Hematopoietic multipotent progenitor cell (in vitro differentiated cells): Measurements from ENCODE around the gene LYPD6B. TPM values are rescaled to one million over a fixed set of nuclear protein-coding genes. Genes with fewer than 3 reads are reported as not detected.
A peak's percentile ranks its signal among the peaks of the same experiment; 100 is the strongest.

Experiments used
- DNase-seq, 3 donors: peaks; one replicate each; pipeline ENCODE4 v3.0.0-alpha.2; 2011 to 2015; ENCODE audit warnings: low read depth in 2 of 3, low spot score in 2 of 3
- total RNA-seq: library from RNA; depleted of rRNA; stranded (reverse); fragments of >200 nt; gene quantifications from one replicate; pipeline ENCODE4 v1.2.3, GENCODE V29; 2012

Gene LYPD6B
- total RNA-seq, 1 donor: 0.81 TPM

GRCh38 chr2:149155196-149155969 is 116.9 kb downstream of the LYPD6B start:
- DNase-seq: no peak

GRCh38 chr2:149155988-149156387 is 117.5 kb downstream of the LYPD6B start:
- DNase-seq: no peak

GRCh38 chr2:149156971-149157740 is 118.7 kb downstream of the LYPD6B start:
- no peak for DNase-seq

GRCh38 chr2:149158957-149159356 is 120.5 kb downstream of the LYPD6B start:
- DNase-seq: no peak

GRCh38 chr2:149160195-149160594 is 121.7 kb downstream of the LYPD6B start:
- DNase-seq: no peak

GRCh38 chr2:149160701-149161217 is 122.3 kb downstream of the LYPD6B start:
- peak in 2 of 3 donors; percentile 14 to 57 for DNase-seq

GRCh38 chr2:149161481-149162225 is 123.2 kb downstream of the LYPD6B start:
- peak in 2 of 3 donors; percentile 17 to 61 for DNase-seq

- no peak for DNase-seq
These were observed 125.8 kb downstream of the LYPD6B start for GRCh38 chr2:149164296-149164695.

- no peak for DNase-seq
These were observed 126.3 kb downstream of the LYPD6B start for GRCh38 chr2:149164827-149165226.

GRCh38 chr2:149167001-149167780 is 128.7 kb downstream of the LYPD6B start:
- DNase-seq: peak in 2 of 3 donors; percentile 33 to 56

GRCh38 chr2:149167941-149168340 is 129.4 kb downstream of the LYPD6B start:
- no peak for DNase-seq

- no peak for DNase-seq
These were observed 131.2 kb downstream of the LYPD6B start for GRCh38 chr2:149169656-149170055.

GRCh38 chr2:149170156-149170555 is 131.7 kb downstream of the LYPD6B start:
- DNase-seq: no peak

GRCh38 chr2:149170911-149171310 is 132.4 kb downstream of the LYPD6B start:
- DNase-seq: no peak

- DNase-seq: no peak
These were observed 134.7 kb downstream of the LYPD6B start for GRCh38 chr2:149173220-149173619.

- no peak for DNase-seq
These were observed 137.5 kb downstream of the LYPD6B start for GRCh38 chr2:149175956-149176355.

- DNase-seq: no peak
These were observed 140.1 kb downstream of the LYPD6B start for GRCh38 chr2:149178612-149179011.

GRCh38 chr2:149180226-149180875 is 141.9 kb downstream of the LYPD6B start:
- DNase-seq: no peak

GRCh38 chr2:149183187-149183586 is 144.7 kb downstream of the LYPD6B start:
- DNase-seq: no peak

- peak in 1 of 3 donors; percentile 19 for DNase-seq
These were observed 146.5 kb downstream of the LYPD6B start for GRCh38 chr2:149184991-149185390.
